ENCODE measurements around the gene PPP3CA. TPM values are rescaled to one million over a fixed set of nuclear protein-coding genes. Genes with fewer than 3 reads are reported as not detected.
A peak's percentile ranks its signal among the peaks of the same experiment; 100 is the strongest.

Gene PPP3CA
- total RNA-seq, 2 experiments from 2014 or later, result 14.3 to 14.6 TPM

DNA sequence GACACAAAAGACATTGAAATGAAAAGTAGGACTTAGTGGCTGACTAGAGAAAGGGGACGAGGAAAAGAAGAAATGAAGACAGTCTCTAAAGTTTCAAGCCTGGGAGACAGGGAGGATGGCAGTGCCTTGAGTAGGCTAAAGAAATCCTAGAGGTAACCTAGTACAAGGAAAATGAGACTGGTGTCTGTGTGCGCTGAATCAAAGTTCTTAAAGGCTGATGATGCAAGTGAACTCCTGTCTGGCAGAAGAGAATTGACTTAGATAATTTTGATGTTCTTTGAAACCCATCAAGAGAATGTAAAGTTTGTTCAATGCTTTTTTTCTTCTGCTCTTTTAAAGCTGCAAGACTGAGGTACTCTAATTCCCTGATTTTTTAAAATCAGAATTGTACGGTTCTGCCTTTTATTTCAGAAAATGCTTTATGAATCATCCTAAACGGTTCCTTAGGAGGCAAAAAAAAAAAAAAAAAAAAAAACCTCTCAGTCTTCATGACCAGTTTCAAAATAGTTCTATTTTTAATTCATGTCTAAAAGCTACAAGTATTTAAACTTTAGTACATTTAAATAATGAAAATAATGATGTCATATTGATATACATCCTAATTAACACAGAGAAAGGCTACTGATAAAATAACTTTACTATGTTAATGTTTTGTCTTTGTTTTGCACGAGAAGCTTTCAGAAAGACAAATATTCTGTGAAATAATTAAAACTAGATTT, 189.8 kb downstream of the PPP3CA start:
- intact Hi-C loops (cut with micrococcal nuclease), result loop anchor here (2.0 to 5.0 kb wide), 3 partner anchors 171 to 1065 kb away; no protein-coding TSS in a partner anchor
- Mint-ChIP-seq H3K4me1 (ENCODE audit: low read depth) (peaks cover 45% of the 10 kb centered on the region), H3K27me3 (no peaks in the 10 kb centered on the region), H3K9me3 (no peaks in the 10 kb centered on the region), H3K27ac (peak overlapping the region; percentile 62), H3K4me3 (no peak overlapping the region), H3K36me3 (no peaks in the 10 kb centered on the region)
- ChIA-PET POLR2A (no interaction called here), CTCF (interaction anchor here (0.7 to 1.3 kb wide), 3 partner anchors 12 to 1062 kb away, joined by 3 to 4 read pairs (median 4); no protein-coding TSS in a partner anchor)
- no peak for DNase-seq

DNA sequence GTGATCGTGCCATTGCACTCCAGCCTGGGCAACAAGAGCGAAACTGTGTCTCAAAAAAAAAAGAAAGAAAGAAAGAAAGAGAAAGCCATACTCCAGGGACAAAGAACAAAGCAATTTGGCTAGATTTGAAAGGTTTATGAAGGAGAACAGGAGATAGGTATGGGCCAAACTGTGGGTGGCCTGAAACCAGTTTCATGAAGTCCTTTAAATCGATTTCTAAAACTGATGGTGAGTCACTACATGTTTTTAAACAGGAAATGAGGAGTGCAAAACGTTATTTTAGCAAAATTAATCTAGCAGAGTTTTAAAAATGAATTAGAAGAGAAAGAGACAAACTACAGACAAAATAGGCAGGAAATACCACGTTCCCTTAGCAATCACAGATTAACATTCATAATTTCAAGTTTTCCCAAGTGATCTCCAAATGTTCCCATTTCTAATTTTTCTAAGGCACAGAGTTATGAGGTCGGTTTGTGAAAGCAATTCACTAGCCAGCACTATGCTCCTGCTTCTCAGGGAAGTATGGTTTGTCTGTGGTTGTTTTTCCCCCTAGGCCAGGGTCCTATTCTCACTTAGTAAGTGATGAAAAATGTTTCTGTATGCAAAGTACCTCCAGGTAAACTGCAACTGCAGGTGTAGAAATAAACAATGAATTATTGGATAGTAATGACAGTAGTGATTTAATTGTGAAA, 190.6 kb downstream of the PPP3CA start:
- Mint-ChIP-seq H3K9me3 (no peaks in the 10 kb centered on the region), H3K27me3 (no peaks in the 10 kb centered on the region), H3K4me3 (no peak overlapping the region), H3K4me1 (ENCODE audit: low read depth) (peaks cover 45% of the 10 kb centered on the region), H3K36me3 (no peaks in the 10 kb centered on the region), H3K27ac (peak overlapping the region; percentile 62)
- intact Hi-C loops (cut with micrococcal nuclease), result loop anchor here (1.0 to 5.0 kb wide), 12 partner anchors 21 to 1064 kb away; partner anchors contain the start of gene PPP3CA
- POLR2A ChIA-PET, result interaction anchor here (1.4 kb wide), 2 partner anchors 53 to 171 kb away, joined by 3 read pairs; no protein-coding TSS in a partner anchor
- CTCF ChIA-PET, result interaction anchor here (1.0 to 1.4 kb wide), 4 partner anchors 12 to 137 kb away, joined by 3 to 6 read pairs (median 4); no protein-coding TSS in a partner anchor
- DNase-seq, result peak; percentile 18

DNA sequence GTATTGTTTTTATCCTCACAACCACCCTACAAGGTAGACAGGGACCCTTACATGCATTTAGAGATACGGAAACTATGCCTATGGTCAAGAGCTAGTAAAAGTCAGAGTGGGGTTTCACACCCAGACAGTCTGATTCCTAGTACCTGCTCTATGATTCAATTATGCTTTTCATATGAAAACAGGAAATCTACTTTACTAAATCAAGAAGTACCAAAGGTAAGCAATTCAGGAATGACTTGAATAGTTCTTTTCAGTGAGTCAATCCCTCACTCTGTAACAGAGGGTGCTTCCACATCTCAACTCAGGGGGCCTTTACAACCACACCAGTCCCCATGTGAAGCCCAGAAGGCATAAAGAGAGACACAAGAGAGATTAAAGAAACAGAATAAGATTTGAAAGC, 191.4 kb downstream of the PPP3CA start:
- no peaks in the 10 kb centered on the region for H3K9me3 Mint-ChIP-seq
- H3K4me3 Mint-ChIP-seq, result no peak overlapping the region
- peak; percentile 52 for DNase-seq
- peak overlapping the region; percentile 67 for H3K27ac Mint-ChIP-seq
- intact Hi-C loops (cut with micrococcal nuclease), result loop anchor here (1.0 to 5.0 kb wide), 12 partner anchors 21 to 1063 kb away; partner anchors contain the start of gene PPP3CA
- H3K4me1 Mint-ChIP-seq (ENCODE audit: low read depth), result peaks cover 45% of the 10 kb centered on the region
- no peaks in the 10 kb centered on the region for H3K27me3 Mint-ChIP-seq
- ChIA-PET POLR2A (interaction anchor here (1.4 kb wide), 2 partner anchors 52 to 172 kb away, joined by 3 read pairs; no protein-coding TSS in a partner anchor), CTCF (interaction anchor here (1.0 to 1.4 kb wide), 6 partner anchors 14 to 221 kb away, joined by 3 to 6 read pairs (median 3); no protein-coding TSS in a partner anchor)
- H3K36me3 Mint-ChIP-seq, result no peaks in the 10 kb centered on the region

DNA sequence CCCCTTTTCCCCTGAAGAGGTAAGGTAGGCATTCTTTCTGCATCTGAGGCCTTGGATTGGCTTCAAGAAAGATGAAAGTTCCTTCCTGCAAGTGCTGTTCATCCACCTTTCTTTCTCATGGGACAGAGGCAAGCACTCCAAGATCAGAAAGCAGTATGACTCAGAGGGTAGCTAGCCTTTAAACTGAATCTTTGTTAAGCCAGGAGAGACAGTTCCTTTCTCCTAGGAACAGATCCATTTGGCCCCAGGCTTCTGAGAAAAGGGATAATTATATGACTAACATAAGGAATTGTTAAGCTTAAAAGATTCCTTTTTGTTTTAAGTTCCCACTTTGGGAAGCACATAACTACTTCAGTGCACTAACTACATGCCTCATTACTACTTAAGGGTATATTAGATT, 192.0 kb downstream of the PPP3CA start:
- Mint-ChIP-seq H3K4me1 (ENCODE audit: low read depth) (peaks cover 45% of the 10 kb centered on the region), H3K9me3 (no peaks in the 10 kb centered on the region), H3K36me3 (no peaks in the 10 kb centered on the region), H3K27ac (no peak overlapping the region), H3K27me3 (no peaks in the 10 kb centered on the region), H3K4me3 (no peak overlapping the region)
- ChIA-PET POLR2A (interaction anchor here (1.4 kb wide), 2 partner anchors 51 to 172 kb away, joined by 3 read pairs; no protein-coding TSS in a partner anchor), CTCF (interaction anchor here (0.6 to 1.4 kb wide), 6 partner anchors 15 to 221 kb away, joined by 3 to 6 read pairs (median 3); no protein-coding TSS in a partner anchor)
- intact Hi-C loops (cut with micrococcal nuclease), result loop anchor here (5.0 kb wide), 1 partner anchor 852 kb away; no protein-coding TSS in a partner anchor
- DNase-seq, result no peak

DNA sequence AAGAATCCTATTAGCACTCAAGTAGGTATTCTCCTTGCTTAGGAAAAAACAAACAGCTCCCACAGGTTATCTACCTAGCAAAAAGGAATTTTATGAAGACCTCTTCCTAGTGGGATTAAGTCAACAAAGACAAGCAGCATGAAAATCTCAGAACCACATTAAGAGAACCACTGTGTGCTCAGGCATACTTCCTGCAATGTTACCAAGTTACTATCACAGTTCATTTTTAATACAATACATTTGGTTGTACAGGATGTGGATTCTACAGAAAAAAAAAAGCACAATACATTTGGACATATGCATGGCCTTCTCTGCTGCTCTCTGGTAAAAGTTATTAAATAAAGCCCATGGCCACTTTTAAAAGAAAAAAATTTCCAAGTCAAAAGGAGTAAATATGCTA, 193.7 kb downstream of the PPP3CA start:
- ChIA-PET CTCF (no interaction called here), POLR2A (no interaction called here)
- Mint-ChIP-seq H3K9me3 (no peaks in the 10 kb centered on the region), H3K36me3 (no peaks in the 10 kb centered on the region), H3K4me3 (no peak overlapping the region), H3K27ac (no peak overlapping the region), H3K27me3 (no peaks in the 10 kb centered on the region), H3K4me1 (ENCODE audit: low read depth) (peaks cover 47% of the 10 kb centered on the region)
- DNase-seq, result no peak
- intact Hi-C loops (cut with micrococcal nuclease), result no loop called here

DNA sequence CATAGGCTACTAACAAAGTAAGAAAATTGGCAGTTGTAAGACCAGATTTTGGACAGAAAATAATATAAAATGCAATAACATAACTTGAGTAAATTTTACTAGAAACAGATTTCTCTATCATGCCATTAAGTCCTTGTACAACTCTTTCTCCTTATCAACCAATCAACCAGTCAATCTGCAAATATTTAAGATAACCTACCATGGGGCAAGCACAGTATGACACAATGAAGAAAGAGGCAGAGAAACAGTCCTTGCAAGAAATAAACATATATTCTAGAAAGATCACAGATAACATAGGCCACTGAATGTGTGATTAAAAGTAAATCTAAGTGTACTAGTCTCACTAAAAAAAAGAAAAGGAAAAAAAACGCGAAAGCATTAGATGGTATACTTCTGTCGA, 194.8 kb downstream of the PPP3CA start:
- Mint-ChIP-seq H3K27ac (no peak overlapping the region), H3K4me1 (ENCODE audit: low read depth) (peaks cover 41% of the 10 kb centered on the region), H3K9me3 (no peaks in the 10 kb centered on the region), H3K4me3 (no peak overlapping the region), H3K36me3 (no peaks in the 10 kb centered on the region), H3K27me3 (no peaks in the 10 kb centered on the region)
- ChIA-PET CTCF (no interaction called here), POLR2A (no interaction called here)
- intact Hi-C loops (cut with micrococcal nuclease), result no loop called here
- no peak for DNase-seq

DNA sequence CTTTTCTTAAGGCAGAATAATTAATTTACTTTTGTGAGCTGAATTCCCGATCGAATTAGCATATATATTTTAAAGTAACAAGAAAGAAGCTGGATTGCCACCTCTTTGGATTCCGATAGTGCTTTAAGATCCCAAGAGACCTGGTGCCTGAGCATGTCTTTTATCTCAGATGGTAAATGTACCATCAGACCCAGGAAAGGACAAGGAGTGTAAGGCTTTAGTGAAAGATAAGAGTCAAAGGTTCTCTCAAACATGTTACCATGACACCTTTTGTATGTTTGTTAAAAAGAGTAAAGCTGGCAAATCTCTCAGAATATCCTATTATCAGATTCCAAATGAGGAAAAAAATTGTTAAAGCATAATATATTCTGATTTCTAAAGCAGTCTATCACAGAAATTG, 198.8 kb downstream of the PPP3CA start:
- intact Hi-C loops (cut with micrococcal nuclease), result no loop called here
- ChIA-PET CTCF (interaction anchor here (2.4 kb wide), 1 partner anchor 20 kb away, joined by 7 read pairs; no protein-coding TSS in a partner anchor), POLR2A (no interaction called here)
- Mint-ChIP-seq H3K4me1 (ENCODE audit: low read depth) (peaks cover 21% of the 10 kb centered on the region), H3K27me3 (no peaks in the 10 kb centered on the region), H3K9me3 (no peaks in the 10 kb centered on the region), H3K4me3 (no peak overlapping the region), H3K36me3 (peaks cover 2% of the 10 kb centered on the region), H3K27ac (no peak overlapping the region)
- DNase-seq, result no peak

DNA sequence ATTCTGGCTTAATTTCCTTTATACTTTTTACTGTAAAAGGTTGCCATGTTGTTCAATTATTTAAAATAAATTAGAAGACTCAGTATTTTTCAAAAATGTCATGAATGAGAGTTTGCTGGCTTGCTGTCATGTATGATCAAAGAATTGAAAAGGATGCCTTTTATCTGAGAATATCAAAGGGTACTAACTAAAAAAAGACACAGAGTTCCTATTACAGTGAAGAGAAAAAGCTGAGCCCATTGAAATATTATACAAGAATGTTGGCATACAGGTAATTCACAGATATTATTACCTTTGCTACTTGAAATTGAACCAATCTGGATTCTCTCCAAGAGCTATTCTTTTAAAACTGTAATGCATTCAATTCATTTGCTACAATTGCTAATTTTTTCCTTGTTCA, 200.0 kb downstream of the PPP3CA start:
- POLR2A ChIA-PET, result no interaction called here
- DNase-seq, result no peak
- H3K4me3 Mint-ChIP-seq, result no peak overlapping the region
- peaks cover 2% of the 10 kb centered on the region for H3K36me3 Mint-ChIP-seq
- intact Hi-C loops (cut with micrococcal nuclease), result no loop called here
- CTCF ChIA-PET, result no interaction called here
- H3K9me3 Mint-ChIP-seq, result no peaks in the 10 kb centered on the region
- H3K27ac Mint-ChIP-seq, result no peak overlapping the region
- H3K4me1 Mint-ChIP-seq (ENCODE audit: low read depth), result peaks cover 28% of the 10 kb centered on the region
- H3K27me3 Mint-ChIP-seq, result no peaks in the 10 kb centered on the region

DNA sequence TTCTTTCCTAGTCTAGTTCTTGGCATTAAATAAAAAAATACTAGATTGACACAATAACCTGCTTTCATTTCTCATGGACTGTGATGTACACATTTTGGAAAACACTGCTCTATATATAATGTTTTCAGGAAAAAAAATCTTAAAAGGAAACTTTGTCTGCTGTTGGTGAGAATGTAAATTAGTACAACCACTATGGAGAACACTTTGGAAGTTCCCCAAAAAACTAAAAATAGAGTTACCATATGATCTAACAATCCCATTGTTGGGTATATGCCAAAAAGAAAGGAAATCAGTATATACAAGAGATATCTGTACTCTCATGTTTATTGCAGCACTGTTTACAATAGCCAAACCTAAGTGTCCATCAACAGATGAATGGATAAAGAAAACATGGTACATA, 202.3 kb downstream of the PPP3CA start:
- POLR2A ChIA-PET, result no interaction called here

DNA sequence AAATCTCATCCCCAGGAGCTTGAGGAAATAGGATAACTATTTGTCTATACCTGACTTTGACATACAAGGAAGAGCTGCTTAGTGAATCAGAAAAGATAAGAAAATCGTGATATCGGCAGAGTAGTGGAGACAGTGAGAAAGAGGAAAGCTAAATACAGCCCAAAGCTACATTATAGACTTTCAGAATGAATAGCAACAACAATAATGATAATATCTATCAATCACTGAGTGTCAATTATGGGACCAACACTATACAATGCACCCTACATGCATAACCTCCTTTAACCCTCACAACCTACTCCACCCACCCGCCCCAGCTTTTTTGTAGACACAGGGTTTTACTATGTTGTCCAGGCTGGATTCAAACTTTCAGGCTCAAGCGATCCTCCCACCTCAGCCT, 205.1 kb downstream of the PPP3CA start:
- H3K4me1 Mint-ChIP-seq (ENCODE audit: low read depth), result peaks cover 34% of the 10 kb centered on the region
- no peak for DNase-seq
- H3K4me3 Mint-ChIP-seq, result no peak overlapping the region
- H3K27ac Mint-ChIP-seq, result no peak overlapping the region
- ChIA-PET POLR2A (no interaction called here), CTCF (interaction anchor here (0.6 kb wide), 1 partner anchor 1307 kb away, joined by 3 read pairs; no protein-coding TSS in a partner anchor)
- H3K27me3 Mint-ChIP-seq, result no peaks in the 10 kb centered on the region
- intact Hi-C loops (cut with micrococcal nuclease), result no loop called here
- H3K36me3 Mint-ChIP-seq, result peaks cover 2% of the 10 kb centered on the region
- no peaks in the 10 kb centered on the region for H3K9me3 Mint-ChIP-seq

More for the DNA sequence above, 202.3 kb downstream of the PPP3CA start:
- intact Hi-C loops (cut with micrococcal nuclease), result no loop called here
- no peak for DNase-seq
- CTCF ChIA-PET, result no interaction called here
- no peaks in the 10 kb centered on the region for H3K9me3 Mint-ChIP-seq
- H3K36me3 Mint-ChIP-seq, result peaks cover 2% of the 10 kb centered on the region
- H3K27ac Mint-ChIP-seq, result no peak overlapping the region
- H3K27me3 Mint-ChIP-seq, result no peaks in the 10 kb centered on the region
- H3K4me3 Mint-ChIP-seq, result no peak overlapping the region
- peaks cover 37% of the 10 kb centered on the region for H3K4me1 Mint-ChIP-seq (ENCODE audit: low read depth)

DNA sequence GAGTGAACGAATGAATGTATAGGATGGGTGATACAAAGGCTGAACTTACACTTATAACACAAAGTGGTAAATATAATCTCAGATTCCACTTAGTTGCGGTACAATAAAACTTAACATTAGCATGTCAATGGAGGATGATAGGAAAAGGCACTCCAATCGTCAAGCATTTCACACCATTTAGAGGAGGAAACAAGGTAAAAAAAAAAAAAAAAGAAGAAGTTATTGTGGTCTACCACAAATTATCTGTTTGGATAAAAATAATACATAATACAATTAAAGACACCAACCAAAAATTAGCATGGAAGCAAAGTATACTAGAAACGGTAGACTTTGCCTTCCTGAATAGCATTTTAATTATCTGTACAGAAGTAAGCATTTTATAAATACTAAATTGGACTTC, 205.5 kb downstream of the PPP3CA start:
- no peak overlapping the region for H3K4me3 Mint-ChIP-seq
- peaks cover 2% of the 10 kb centered on the region for H3K36me3 Mint-ChIP-seq
- H3K9me3 Mint-ChIP-seq, result no peaks in the 10 kb centered on the region
- H3K4me1 Mint-ChIP-seq (ENCODE audit: low read depth), result peaks cover 38% of the 10 kb centered on the region
- intact Hi-C loops (cut with micrococcal nuclease), result no loop called here
- ChIA-PET CTCF (interaction anchor here (0.6 kb wide), 1 partner anchor 1307 kb away, joined by 3 read pairs; no protein-coding TSS in a partner anchor), POLR2A (no interaction called here)
- no peaks in the 10 kb centered on the region for H3K27me3 Mint-ChIP-seq
- no peak overlapping the region for H3K27ac Mint-ChIP-seq
- no peak for DNase-seq

DNA sequence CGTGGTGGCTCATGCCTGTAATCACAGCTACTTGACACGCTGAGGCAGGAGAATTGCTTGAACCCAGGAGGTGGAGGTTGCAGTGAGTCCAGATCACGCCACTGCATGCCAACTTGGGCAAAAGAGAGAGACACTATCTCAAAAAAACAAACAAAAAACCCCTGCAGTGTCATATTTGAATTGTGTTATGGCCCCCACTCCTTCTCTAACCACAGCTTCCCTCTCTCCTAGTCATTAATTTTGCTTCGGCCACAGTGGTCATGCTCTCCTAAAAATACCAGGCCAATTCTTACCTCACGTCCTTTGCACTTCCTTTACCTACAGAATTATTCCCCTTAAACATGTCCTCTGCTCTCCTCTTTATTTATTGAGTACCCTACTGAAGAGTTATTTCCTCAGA, 206.1 kb downstream of the PPP3CA start:
- CTCF ChIA-PET, result no interaction called here
- H3K27me3 Mint-ChIP-seq, result no peaks in the 10 kb centered on the region
- H3K36me3 Mint-ChIP-seq, result peaks cover 2% of the 10 kb centered on the region
- H3K4me3 Mint-ChIP-seq, result no peak overlapping the region
- intact Hi-C loops (cut with micrococcal nuclease), result no loop called here
- H3K4me1 Mint-ChIP-seq (ENCODE audit: low read depth), result peaks cover 38% of the 10 kb centered on the region
- no peaks in the 10 kb centered on the region for H3K9me3 Mint-ChIP-seq
- no peak overlapping the region for H3K27ac Mint-ChIP-seq
- no peak for DNase-seq
- POLR2A ChIA-PET, result no interaction called here

All from activated CD4-positive, alpha-beta memory T cell treated with anti-CD3 and anti-CD28 coated beads for 36 hours (primary cell).